Sigmoid colon (tissue), 7 donors: Measurements from ENCODE around the gene MGAT5. TPM values are rescaled to one million over a fixed set of nuclear protein-coding genes. Genes with fewer than 3 reads are reported as not detected.

Experiments
- DNase-seq: peaks from one replicate; pipeline ENCODE4 v3.0.0-alpha.2; 2019
- H3K27ac ChIP-seq, 4 donors: fragments of 200-600 bp; sonication (generic); one replicate each; pipeline ENCODE4 v1.5.1; 2016 to 2019; ENCODE audit warnings: mild to moderate bottlenecking in 1 of 4
- H3K27me3 ChIP-seq, 3 donors: fragments of 200-600 bp; sonication (generic); one replicate each; pipeline ENCODE4 v1.5.1; 2019; ENCODE audit warnings: mild to moderate bottlenecking in 1 of 3
- H3K36me3 ChIP-seq, 4 donors: fragments of 200-600 bp; sonication (generic); one replicate each; pipeline ENCODE4 v1.5.1; 2016 to 2019
- H3K4me1 ChIP-seq, 4 donors: fragments of 200-600 bp; sonication (generic); one replicate each; pipeline ENCODE4 v1.5.1; 2017 to 2019
- H3K4me3 ChIP-seq, 4 donors: fragments of 200-600 bp; sonication (generic); one replicate each; pipeline ENCODE4 v1.5.1; 2017 to 2019; ENCODE audit warnings: mild to moderate bottlenecking in 2 of 4, moderate library complexity in 1 of 4
- H3K9me3 ChIP-seq, 4 donors: fragments of 200-600 bp in 3 of 4; sonication (generic) in 3 of 4; one replicate each; pipeline versions ENCODE4 v1.5.1 to v1.6.1; 2013 to 2019
- CTCF ChIP-seq, 4 experiments: fragments of 450-650 bp in 3 of 4; fragments of 200-600 bp in 1 of 4; IDR thresholded peaks; one replicate each; pipeline ENCODE4 v1.5.1; 2016 to 2019; ENCODE audit warnings: antibody characterized with exemption in 4 of 4, mild to moderate bottlenecking in 3 of 4, moderate library complexity in 2 of 4
- EP300 ChIP-seq, 4 donors: sonication (generic); formaldehyde crosslinking; IDR thresholded peaks; one replicate each; pipeline ENCODE4 v1.6.1; 2017; ENCODE audit warnings: antibody characterized with exemption in 4 of 4
- POLR2A ChIP-seq, 2 donors: fragments of 450-650 bp; IDR thresholded peaks; one replicate each; pipeline ENCODE4 v1.6.1; 2016; ENCODE audit warnings: antibody characterized with exemption in 2 of 2, mild to moderate bottlenecking in 2 of 2, moderate library complexity in 2 of 2
- POLR2AphosphoS5 ChIP-seq, 4 donors: sonication (generic); formaldehyde crosslinking; IDR thresholded peaks; one replicate each; pipeline ENCODE4 v1.6.1; 2017; ENCODE audit warnings: antibody characterized with exemption in 4 of 4
- WGBS, 2 donors: extraction: QIAGEN DNeasy Blood & Tissue Kit; methylation state at CpG; one replicate each; pipeline ENCODE4 v1.1.7; 2013; 5-methylcytosine and 5-hydroxymethylcytosine counted together
- intact Hi-C: fragments of 100-400 bp; cut with DNase I; formaldehyde crosslinking; loops from one replicate; pipeline ENCODE4 v1.15.1; 2023
- polyA plus RNA-seq, 3 donors: library from polyadenylated mRNA; stranded (reverse); fragments of 200-250 nt; gene quantifications; one replicate each; pipeline ENCODE4 v1.2.3, GENCODE V29; 2013
- total RNA-seq, 4 donors: library from RNA; depleted of rRNA; stranded (reverse); fragments of >200 nt; gene quantifications; one replicate each; pipeline ENCODE4 v1.1.0, GENCODE V29; 2016
- donor health status: healthy with polysubstance abuse.
- donor health status: Bipolar disorder and iron deficiency.
- donor health status: healthy.

MGAT5 gene
- total and polyA plus RNA-seq, 7 donors, result 3.0 to 42.4 (median 30.3) TPM

GRCh38 chr2:134301928-134302260, 48.0 kb downstream of the MGAT5 start:
- intact Hi-C loops, result no loop called here
- 73 to 78% methylated on average over 2 of the region's 2 CpGs for WGBS, 2 donors
- no peak for DNase-seq
- Histone ChIP-seq H3K27ac (peak overlapping the region in 2 of 4 donors; percentile 20 to 44), H3K36me3 (no peaks in the 10 kb centered on the region), H3K27me3 (no peaks in the 10 kb centered on the region), H3K4me3 (no peak overlapping the region), H3K4me1 (peaks cover 0 to 18% (median 15%) of the 10 kb centered on the region in 4 donors), H3K9me3 (no peaks in the 10 kb centered on the region)
- no peak for TF ChIP-seq POLR2AphosphoS5 (IDR thresholded peaks at IDR 0.05)
- no peak for TF ChIP-seq CTCF (IDR thresholded peaks at IDR 0.05)
- TF ChIP-seq EP300 (IDR thresholded peaks at IDR 0.05), result no peak

GRCh38 chr2:134304394-134305108, 50.7 kb downstream of the MGAT5 start:
- 63 to 94% methylated on average over 3 of the region's 3 CpGs for WGBS, 2 donors
- no peaks in the 10 kb centered on the region for H3K36me3 ChIP-seq
- H3K27me3 ChIP-seq, result no peaks in the 10 kb centered on the region
- H3K9me3 ChIP-seq, result no peaks in the 10 kb centered on the region
- DNase-seq, result no peak
- H3K4me1 ChIP-seq, result peaks cover 0 to 18% (median 15%) of the 10 kb centered on the region in 4 donors
- no peak overlapping the region for H3K4me3 ChIP-seq
- intact Hi-C loops, result no loop called here
- no peak overlapping the region for H3K27ac ChIP-seq
- no peak for TF ChIP-seq POLR2A (IDR thresholded peaks at IDR 0.05)
- no peak for TF ChIP-seq EP300 (IDR thresholded peaks at IDR 0.05)
- no peak for TF ChIP-seq CTCF (IDR thresholded peaks at IDR 0.05)
- no peak for TF ChIP-seq POLR2AphosphoS5 (IDR thresholded peaks at IDR 0.05)

GRCh38 chr2:134305109-134305491, 51.2 kb downstream of the MGAT5 start:
- DNase-seq, result no peak
- H3K4me1 ChIP-seq, result peaks cover 0 to 18% (median 15%) of the 10 kb centered on the region in 4 donors
- H3K4me3 ChIP-seq, result no peak overlapping the region
- TF ChIP-seq POLR2A (IDR thresholded peaks at IDR 0.05) (no peak), CTCF (IDR thresholded peaks at IDR 0.05) (no peak), EP300 (IDR thresholded peaks at IDR 0.05) (no peak), POLR2AphosphoS5 (IDR thresholded peaks at IDR 0.05) (no peak)
- no peaks in the 10 kb centered on the region for H3K27me3 ChIP-seq
- intact Hi-C loops, result no loop called here
- WGBS, 2 donors, result 83 to 93% methylated on average over 5 of the region's 5 CpGs
- no peak overlapping the region for H3K27ac ChIP-seq
- no peaks in the 10 kb centered on the region for H3K36me3 ChIP-seq
- no peaks in the 10 kb centered on the region for H3K9me3 ChIP-seq

GRCh38 chr2:134306521-134306920, 52.6 kb downstream of the MGAT5 start:
- Histone ChIP-seq H3K4me1 (peaks cover 0 to 10% (median 6%) of the 10 kb centered on the region in 4 donors), H3K9me3 (no peaks in the 10 kb centered on the region), H3K27me3 (no peaks in the 10 kb centered on the region), H3K27ac (no peak overlapping the region), H3K36me3 (no peaks in the 10 kb centered on the region), H3K4me3 (no peak overlapping the region)
- intact Hi-C loops, result no loop called here
- WGBS, 2 donors, result 95% methylated on average over 2 of the region's 2 CpGs
- TF ChIP-seq EP300 (IDR thresholded peaks at IDR 0.05), result no peak
- TF ChIP-seq CTCF (IDR thresholded peaks at IDR 0.05), result no peak
- no peak for TF ChIP-seq POLR2AphosphoS5 (IDR thresholded peaks at IDR 0.05)
- TF ChIP-seq POLR2A (IDR thresholded peaks at IDR 0.05), result no peak
- DNase-seq, result no peak

GRCh38 chr2:134307334-134307733, 53.5 kb downstream of the MGAT5 start:
- Histone ChIP-seq H3K27ac (no peak overlapping the region), H3K4me1 (peaks cover 0 to 2% (median 0%) of the 10 kb centered on the region in 4 donors), H3K4me3 (no peak overlapping the region), H3K9me3 (no peaks in the 10 kb centered on the region), H3K27me3 (no peaks in the 10 kb centered on the region), H3K36me3 (no peaks in the 10 kb centered on the region)
- no peak for DNase-seq
- no peak for TF ChIP-seq CTCF (IDR thresholded peaks at IDR 0.05)
- TF ChIP-seq POLR2AphosphoS5 (IDR thresholded peaks at IDR 0.05), result no peak
- TF ChIP-seq POLR2A (IDR thresholded peaks at IDR 0.05), result no peak
- TF ChIP-seq EP300 (IDR thresholded peaks at IDR 0.05), result no peak
- intact Hi-C loops, result no loop called here
- 62 to 92% methylated on average over 5 of the region's 5 CpGs for WGBS, 2 donors
